Activated CD8-positive, alpha-beta memory T cell treated with anti-CD3 and anti-CD28 coated beads, Interleukin-2, amount 50 U/mL, for 4 hours (primary cell): ENCODE measurements around the gene MAD1L1.
A peak's percentile ranks its signal among the peaks of the same experiment; 100 is the strongest.

ENCODE experiments used
- DNase-seq: peaks from one replicate; pipeline ENCODE4 v3.0.0-alpha.2; 2020

MAD1L1 gene

GRCh38 chr7:2152646-2153045 is 80.1 kb downstream of the MAD1L1 start:
- no peak for DNase-seq

GRCh38 chr7:2151801-2152612 is 80.7 kb downstream of the MAD1L1 start:
- no peak for DNase-seq

GRCh38 chr7:2151237-2151636 is 81.5 kb downstream of the MAD1L1 start:
- DNase-seq: no peak

GRCh38 chr7:2150445-2150815 is 82.3 kb downstream of the MAD1L1 start:
- DNase-seq: no peak

GRCh38 chr7:2149672-2150444 is 82.9 kb downstream of the MAD1L1 start:
- DNase-seq: no peak

- DNase-seq: no peak
Observed at GRCh38 chr7:2148814-2149213, 83.9 kb downstream of the MAD1L1 start.

- no peak for DNase-seq
Observed at GRCh38 chr7:2148189-2148588, 84.6 kb downstream of the MAD1L1 start.

GRCh38 chr7:2146676-2147472 is 85.9 kb downstream of the MAD1L1 start:
- no peak for DNase-seq

GRCh38 chr7:2145835-2146580 is 86.7 kb downstream of the MAD1L1 start:
- no peak for DNase-seq

GRCh38 chr7:2144926-2145325 is 87.8 kb downstream of the MAD1L1 start:
- DNase-seq: no peak

- no peak for DNase-seq
Observed at GRCh38 chr7:2143981-2144595, 88.7 kb downstream of the MAD1L1 start.

- no peak for DNase-seq
Observed at GRCh38 chr7:2143450-2143849, 89.3 kb downstream of the MAD1L1 start.

GRCh38 chr7:2142386-2142785 is 90.4 kb downstream of the MAD1L1 start:
- DNase-seq: no peak

- no peak for DNase-seq
Observed at GRCh38 chr7:2141651-2142050, 91.1 kb downstream of the MAD1L1 start.

- DNase-seq: no peak
Observed at GRCh38 chr7:2141021-2141410, 91.7 kb downstream of the MAD1L1 start.

- DNase-seq: no peak
Observed at GRCh38 chr7:2140216-2141020, 92.3 kb downstream of the MAD1L1 start.

- no peak for DNase-seq
Observed at GRCh38 chr7:2139004-2139699, 93.6 kb downstream of the MAD1L1 start.

GRCh38 chr7:2138146-2138765 is 94.5 kb downstream of the MAD1L1 start:
- DNase-seq: peak; percentile 54

GRCh38 chr7:2134740-2135139 is 98.0 kb downstream of the MAD1L1 start:
- no peak for DNase-seq

- DNase-seq: no peak
Observed at GRCh38 chr7:2132243-2132642, 100.5 kb downstream of the MAD1L1 start.
